SK-N-SH treated with all-trans-retinoic acid at 6 μM for 48 hours (cell line): ENCODE data around the gene RPS6KB2.

ENCODE experiments used
- ATAC-seq: fragments of 200-7000 bp; cut with Tn5 transposase; 3 replicates; pipeline ENCODE4 v1.9.1; 2020; ENCODE audit warnings: mild to moderate bottlenecking, moderate library complexity
- ARNTL ChIP-seq: fragments of 450-650 bp; formaldehyde crosslinking; IDR thresholded peaks from 2 replicates; pipeline ENCODE4 v1.5.0; 2020; ENCODE audit warnings: low read depth, mild to moderate bottlenecking, moderate library complexity, borderline replicate concordance
- BACH2 ChIP-seq: fragments of 250-450 bp; sonication (Bioruptor Pico); IDR thresholded peaks from 2 replicates; pipeline ENCODE4 v1.9.0; 2021; ENCODE audit warnings: mild to moderate bottlenecking, borderline replicate concordance
- OSR1 ChIP-seq: fragments of 250-450 bp; sonication (Bioruptor Pico); IDR thresholded peaks from 2 replicates; pipeline ENCODE4 v1.8.0; 2022; ENCODE audit warnings: moderate library complexity, mild to moderate bottlenecking, inconsistent platforms
- PPARA ChIP-seq: fragments of 250-450 bp; sonication (Bioruptor Pico); IDR thresholded peaks from 2 replicates; pipeline ENCODE4 v1.5.0; 2020; ENCODE audit warnings: mild to moderate bottlenecking, borderline replicate concordance
- RARB ChIP-seq: fragments of 250-450 bp; sonication (Bioruptor Pico); IDR thresholded peaks from 2 replicates; pipeline ENCODE4 v1.8.0; 2021; ENCODE audit warnings: mild to moderate bottlenecking, moderate library complexity
- SNAI2 ChIP-seq: fragments of 250-450 bp; sonication (Bioruptor Pico); IDR thresholded peaks from 2 replicates; pipeline ENCODE4 v1.5.0; 2020; ENCODE audit warnings: mild to moderate bottlenecking, moderate library complexity
- TCF4 ChIP-seq: fragments of 250-450 bp; sonication (Bioruptor Pico); IDR thresholded peaks from 2 replicates; pipeline ENCODE4 v1.8.0; 2021; ENCODE audit warnings: mild to moderate bottlenecking, moderate library complexity, borderline replicate concordance
- ZC3H10 ChIP-seq: fragments of 250-450 bp; sonication (Bioruptor Pico); IDR thresholded peaks from 2 replicates; pipeline ENCODE4 v1.5.1; 2021; ENCODE audit warnings: mild to moderate bottlenecking, moderate library complexity
- ZFP3 ChIP-seq: fragments of 250-450 bp; sonication (Bioruptor Pico); IDR thresholded peaks from 2 replicates; pipeline ENCODE4 v1.5.0; 2020; ENCODE audit warnings: mild to moderate bottlenecking, moderate library complexity
- ZFP30 ChIP-seq: fragments of 450-650 bp; formaldehyde crosslinking; IDR thresholded peaks from 2 replicates; pipeline ENCODE4 v1.5.0; 2022; ENCODE audit warnings: mild to moderate bottlenecking, moderate library complexity
- ZNF565 ChIP-seq: fragments of 450-650 bp; formaldehyde crosslinking; conservative IDR thresholded peaks from 2 replicates; pipeline ENCODE4 v1.5.0; 2020; ENCODE audit warnings: low read depth, mild to moderate bottlenecking, moderate library complexity
- ZNF8 ChIP-seq: fragments of 450-650 bp; formaldehyde crosslinking; IDR thresholded peaks from 2 replicates; pipeline ENCODE4 v1.5.0; 2020; ENCODE audit warnings: mild to moderate bottlenecking, moderate library complexity
- TF ChIP-seq, protein P1 (sequence below): fragments of 250-450 bp; sonication (Bioruptor Pico); IDR thresholded peaks from 2 replicates; pipeline ENCODE4 v1.8.0; 2021; ENCODE audit warnings: low read depth, mild to moderate bottlenecking, moderate library complexity, borderline replicate concordance
- TF ChIP-seq, protein P2 (sequence below): fragments of 250-450 bp; sonication (Bioruptor Pico); IDR thresholded peaks from 2 replicates; pipeline ENCODE4 v1.5.1; 2021; ENCODE audit warnings: mild to moderate bottlenecking, moderate library complexity
- TF ChIP-seq, protein P3 (sequence below): fragments of 250-450 bp; sonication (Bioruptor Pico); IDR thresholded peaks from 2 replicates; pipeline ENCODE4 v1.5.0; 2020; ENCODE audit warnings: mild to moderate bottlenecking, moderate library complexity
- TF ChIP-seq, protein P4 (sequence below): fragments of 250-450 bp; sonication (Bioruptor Pico); IDR thresholded peaks from 2 replicates; pipeline ENCODE4 v1.8.0; 2020; ENCODE audit warnings: mild to moderate bottlenecking, moderate library complexity, borderline replicate concordance
- TF ChIP-seq, protein P5 (sequence below): fragments of 250-450 bp; sonication (Bioruptor Pico); IDR thresholded peaks from 2 replicates; pipeline ENCODE4 v1.5.1; 2020; ENCODE audit warnings: low read depth, mild to moderate bottlenecking, moderate library complexity

Gene RPS6KB2

DNA sequence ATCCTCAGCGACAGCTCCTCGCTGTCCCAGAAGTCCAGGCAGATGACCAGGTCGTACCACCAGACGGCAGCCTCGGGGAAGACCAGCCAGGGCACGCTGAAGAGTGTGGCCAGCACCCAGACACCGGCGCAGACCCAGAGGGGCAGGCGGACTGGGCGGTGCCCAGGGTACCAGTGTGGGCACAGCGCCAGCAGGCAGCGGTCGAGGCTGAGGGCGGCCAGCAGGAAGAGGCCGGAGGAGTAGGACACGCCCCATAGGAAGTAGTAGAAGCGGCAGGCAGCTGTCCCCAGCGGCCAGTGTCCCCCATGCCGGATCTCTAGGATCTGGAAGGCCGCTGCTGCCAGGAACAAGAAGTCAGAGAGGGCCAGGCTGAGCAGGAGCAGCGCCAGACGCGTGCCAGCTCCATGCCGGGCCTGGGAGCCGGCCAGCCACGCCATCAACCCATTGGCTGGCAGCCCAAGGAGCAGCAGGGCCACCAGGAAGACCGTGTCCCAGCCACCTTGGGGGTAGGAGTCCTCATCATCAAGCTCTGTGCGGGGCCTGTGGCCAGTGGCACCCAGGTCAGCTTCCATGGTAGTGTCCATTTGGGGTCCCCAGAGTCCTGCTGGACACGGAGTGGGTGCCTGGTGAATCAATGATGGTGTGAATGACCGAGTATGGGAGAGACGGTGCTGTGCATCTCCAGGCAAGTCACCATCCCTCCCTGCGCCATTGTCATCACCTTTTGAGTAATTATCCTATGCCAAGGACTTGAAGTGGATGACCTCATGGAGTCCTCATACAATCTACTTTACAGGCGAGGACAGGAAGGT is 24.1 kb downstream of the RPS6KB2 start, which contains the start of gene GPR152:
Gene GPR152, minus strand, starts transcription at position 589 of the 812 bp plus-strand sequence. Its CDS starts 5 bp downstream, at position 584.
- TF ChIP-seq, protein P1, sequence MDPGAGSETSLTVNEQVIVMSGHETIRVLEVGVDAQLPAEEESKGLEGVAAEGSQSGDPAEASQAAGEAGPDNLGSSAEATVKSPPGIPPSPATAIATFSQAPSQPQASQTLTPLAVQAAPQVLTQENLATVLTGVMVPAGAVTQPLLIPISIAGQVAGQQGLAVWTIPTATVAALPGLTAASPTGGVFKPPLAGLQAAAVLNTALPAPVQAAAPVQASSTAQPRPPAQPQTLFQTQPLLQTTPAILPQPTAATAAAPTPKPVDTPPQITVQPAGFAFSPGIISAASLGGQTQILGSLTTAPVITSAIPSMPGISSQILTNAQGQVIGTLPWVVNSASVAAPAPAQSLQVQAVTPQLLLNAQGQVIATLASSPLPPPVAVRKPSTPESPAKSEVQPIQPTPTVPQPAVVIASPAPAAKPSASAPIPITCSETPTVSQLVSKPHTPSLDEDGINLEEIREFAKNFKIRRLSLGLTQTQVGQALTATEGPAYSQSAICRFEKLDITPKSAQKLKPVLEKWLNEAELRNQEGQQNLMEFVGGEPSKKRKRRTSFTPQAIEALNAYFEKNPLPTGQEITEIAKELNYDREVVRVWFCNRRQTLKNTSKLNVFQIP (CRISPR knock-in tag): no peak
- TF ChIP-seq, protein P2, sequence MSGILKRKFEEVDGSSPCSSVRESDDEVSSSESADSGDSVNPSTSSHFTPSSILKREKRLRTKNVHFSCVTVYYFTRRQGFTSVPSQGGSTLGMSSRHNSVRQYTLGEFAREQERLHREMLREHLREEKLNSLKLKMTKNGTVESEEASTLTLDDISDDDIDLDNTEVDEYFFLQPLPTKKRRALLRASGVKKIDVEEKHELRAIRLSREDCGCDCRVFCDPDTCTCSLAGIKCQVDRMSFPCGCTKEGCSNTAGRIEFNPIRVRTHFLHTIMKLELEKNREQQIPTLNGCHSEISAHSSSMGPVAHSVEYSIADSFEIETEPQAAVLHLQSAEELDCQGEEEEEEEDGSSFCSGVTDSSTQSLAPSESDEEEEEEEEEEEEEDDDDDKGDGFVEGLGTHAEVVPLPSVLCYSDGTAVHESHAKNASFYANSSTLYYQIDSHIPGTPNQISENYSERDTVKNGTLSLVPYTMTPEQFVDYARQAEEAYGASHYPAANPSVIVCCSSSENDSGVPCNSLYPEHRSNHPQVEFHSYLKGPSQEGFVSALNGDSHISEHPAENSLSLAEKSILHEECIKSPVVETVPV: no peak
- TF ChIP-seq ZC3H10 (CRISPR knock-in tag) (no peak), SNAI2 (CRISPR knock-in tag) (no peak), ZNF8 (no peak), PPARA (no peak), ZNF565 (CRISPR knock-in tag) (no peak)
- TF ChIP-seq, protein P3, sequence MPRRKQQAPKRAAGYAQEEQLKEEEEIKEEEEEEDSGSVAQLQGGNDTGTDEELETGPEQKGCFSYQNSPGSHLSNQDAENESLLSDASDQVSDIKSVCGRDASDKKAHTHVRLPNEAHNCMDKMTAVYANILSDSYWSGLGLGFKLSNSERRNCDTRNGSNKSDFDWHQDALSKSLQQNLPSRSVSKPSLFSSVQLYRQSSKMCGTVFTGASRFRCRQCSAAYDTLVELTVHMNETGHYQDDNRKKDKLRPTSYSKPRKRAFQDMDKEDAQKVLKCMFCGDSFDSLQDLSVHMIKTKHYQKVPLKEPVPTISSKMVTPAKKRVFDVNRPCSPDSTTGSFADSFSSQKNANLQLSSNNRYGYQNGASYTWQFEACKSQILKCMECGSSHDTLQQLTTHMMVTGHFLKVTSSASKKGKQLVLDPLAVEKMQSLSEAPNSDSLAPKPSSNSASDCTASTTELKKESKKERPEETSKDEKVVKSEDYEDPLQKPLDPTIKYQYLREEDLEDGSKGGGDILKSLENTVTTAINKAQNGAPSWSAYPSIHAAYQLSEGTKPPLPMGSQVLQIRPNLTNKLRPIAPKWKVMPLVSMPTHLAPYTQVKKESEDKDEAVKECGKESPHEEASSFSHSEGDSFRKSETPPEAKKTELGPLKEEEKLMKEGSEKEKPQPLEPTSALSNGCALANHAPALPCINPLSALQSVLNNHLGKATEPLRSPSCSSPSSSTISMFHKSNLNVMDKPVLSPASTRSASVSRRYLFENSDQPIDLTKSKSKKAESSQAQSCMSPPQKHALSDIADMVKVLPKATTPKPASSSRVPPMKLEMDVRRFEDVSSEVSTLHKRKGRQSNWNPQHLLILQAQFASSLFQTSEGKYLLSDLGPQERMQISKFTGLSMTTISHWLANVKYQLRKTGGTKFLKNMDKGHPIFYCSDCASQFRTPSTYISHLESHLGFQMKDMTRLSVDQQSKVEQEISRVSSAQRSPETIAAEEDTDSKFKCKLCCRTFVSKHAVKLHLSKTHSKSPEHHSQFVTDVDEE (CRISPR knock-in tag): no peak
- TF ChIP-seq, protein P4, sequence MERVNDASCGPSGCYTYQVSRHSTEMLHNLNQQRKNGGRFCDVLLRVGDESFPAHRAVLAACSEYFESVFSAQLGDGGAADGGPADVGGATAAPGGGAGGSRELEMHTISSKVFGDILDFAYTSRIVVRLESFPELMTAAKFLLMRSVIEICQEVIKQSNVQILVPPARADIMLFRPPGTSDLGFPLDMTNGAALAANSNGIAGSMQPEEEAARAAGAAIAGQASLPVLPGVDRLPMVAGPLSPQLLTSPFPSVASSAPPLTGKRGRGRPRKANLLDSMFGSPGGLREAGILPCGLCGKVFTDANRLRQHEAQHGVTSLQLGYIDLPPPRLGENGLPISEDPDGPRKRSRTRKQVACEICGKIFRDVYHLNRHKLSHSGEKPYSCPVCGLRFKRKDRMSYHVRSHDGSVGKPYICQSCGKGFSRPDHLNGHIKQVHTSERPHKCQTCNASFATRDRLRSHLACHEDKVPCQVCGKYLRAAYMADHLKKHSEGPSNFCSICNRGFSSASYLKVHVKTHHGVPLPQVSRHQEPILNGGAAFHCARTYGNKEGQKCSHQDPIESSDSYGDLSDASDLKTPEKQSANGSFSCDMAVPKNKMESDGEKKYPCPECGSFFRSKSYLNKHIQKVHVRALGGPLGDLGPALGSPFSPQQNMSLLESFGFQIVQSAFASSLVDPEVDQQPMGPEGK (CRISPR knock-in tag): no peak
- TF ChIP-seq, protein P5, sequence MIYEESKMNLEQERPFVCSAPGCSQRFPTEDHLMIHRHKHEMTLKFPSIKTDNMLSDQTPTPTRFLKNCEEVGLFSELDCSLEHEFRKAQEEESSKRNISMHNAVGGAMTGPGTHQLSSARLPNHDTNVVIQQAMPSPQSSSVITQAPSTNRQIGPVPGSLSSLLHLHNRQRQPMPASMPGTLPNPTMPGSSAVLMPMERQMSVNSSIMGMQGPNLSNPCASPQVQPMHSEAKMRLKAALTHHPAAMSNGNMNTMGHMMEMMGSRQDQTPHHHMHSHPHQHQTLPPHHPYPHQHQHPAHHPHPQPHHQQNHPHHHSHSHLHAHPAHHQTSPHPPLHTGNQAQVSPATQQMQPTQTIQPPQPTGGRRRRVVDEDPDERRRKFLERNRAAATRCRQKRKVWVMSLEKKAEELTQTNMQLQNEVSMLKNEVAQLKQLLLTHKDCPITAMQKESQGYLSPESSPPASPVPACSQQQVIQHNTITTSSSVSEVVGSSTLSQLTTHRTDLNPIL (CRISPR knock-in tag): no peak
- ATAC-seq: no peak; the same call in 2 of the 3 replicates

DNA sequence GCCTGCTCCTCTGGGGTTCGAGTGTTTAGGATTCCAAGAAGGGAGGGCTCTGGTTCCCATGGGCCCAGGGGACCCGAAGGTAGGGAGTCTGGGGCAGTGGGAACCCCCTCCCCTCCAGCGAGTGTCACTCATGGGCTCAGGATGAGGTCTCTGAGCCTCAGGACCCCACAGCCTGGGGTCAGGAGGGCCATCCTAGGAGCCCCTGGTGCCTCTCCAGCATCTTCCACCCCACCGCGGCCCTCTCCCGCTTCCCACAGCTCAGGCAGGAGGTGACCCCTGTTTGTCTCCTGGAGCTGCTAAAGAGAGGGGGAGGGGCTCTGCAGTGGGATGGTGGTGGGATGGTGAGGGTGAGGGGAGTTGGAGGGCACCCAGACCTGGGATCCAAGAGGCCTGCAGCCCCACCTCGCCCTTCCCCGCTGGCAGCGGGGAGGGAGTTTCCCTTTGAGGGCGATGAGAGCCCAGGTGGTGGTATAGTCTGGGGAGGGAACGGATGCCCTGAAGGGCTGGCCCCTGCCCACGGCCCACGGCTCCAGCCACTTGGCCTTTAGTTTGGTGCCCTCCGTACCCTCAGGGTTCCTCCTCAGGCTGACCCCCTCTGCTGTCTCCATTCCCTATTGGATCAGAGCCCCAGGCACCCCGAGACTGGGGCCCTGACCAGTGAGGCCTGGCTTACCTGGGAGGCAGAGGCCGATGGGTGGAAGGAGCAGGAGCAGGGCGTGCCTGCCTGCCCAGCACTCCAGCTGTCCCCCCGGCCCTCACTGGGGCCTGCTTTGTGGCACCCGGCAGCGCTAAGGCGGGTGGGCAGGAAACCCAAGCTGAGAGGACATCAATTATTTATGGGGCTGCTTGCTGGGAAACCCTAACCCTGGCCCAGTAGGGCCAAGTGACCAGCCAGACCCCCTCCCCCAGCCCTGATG is 25.8 kb downstream of the RPS6KB2 start:
- no peak for ATAC-seq
- TF ChIP-seq BACH2 (no peak), ZFP30 (CRISPR knock-in tag) (no peak), ARNTL (CRISPR knock-in tag) (no peak), ZNF565 (CRISPR knock-in tag) (no peak), OSR1 (CRISPR knock-in tag) (no peak), ZC3H10 (CRISPR knock-in tag) (no peak), RARB (CRISPR knock-in tag) (no peak), ZFP3 (CRISPR knock-in tag) (no peak), TCF4 (CRISPR knock-in tag) (no peak)
- TF ChIP-seq, protein P3 (CRISPR knock-in tag): no peak
- TF ChIP-seq, protein P1 (CRISPR knock-in tag): no peak
- TF ChIP-seq, protein P5 (CRISPR knock-in tag): no peak
- TF ChIP-seq, protein P4 (CRISPR knock-in tag): no peak
